Right atrium auricular region (tissue), 2 donors: Measurements from ENCODE around the gene ZNF839. TPM values are rescaled to one million over a fixed set of nuclear protein-coding genes. Genes with fewer than 3 reads are reported as not detected.

ENCODE experiments used
- DNase-seq: peaks from one replicate; pipeline ENCODE4 v3.0.0-alpha.2; 2019; ENCODE audit warnings: low spot score
- H3K27ac ChIP-seq, 2 donors: fragments of 200-600 bp; sonication (generic); 1 replicate in 1 of 2; 2 replicates in 1 of 2; pipeline ENCODE4 v1.5.1; 2016 to 2019
- H3K27me3 ChIP-seq, 2 donors: fragments of 200-600 bp; sonication (generic); one replicate each; pipeline versions ENCODE4 v1.5.1 to v1.6.0; 2017 to 2019
- H3K36me3 ChIP-seq: fragments of 200-600 bp; sonication (generic); one replicate; pipeline ENCODE4 v1.5.1; 2016
- H3K4me1 ChIP-seq, 2 donors: fragments of 200-600 bp; sonication (generic); one replicate each; pipeline versions ENCODE4 v1.5.1 to v1.6.0; 2017 to 2019
- H3K4me3 ChIP-seq, 2 donors: fragments of 200-600 bp; sonication (generic); 1 replicate in 1 of 2; 2 replicates in 1 of 2; pipeline ENCODE4 v1.5.1; 2017 to 2019; ENCODE audit warnings: mild to moderate bottlenecking in 1 of 2, moderate library complexity in 1 of 2
- H3K9me3 ChIP-seq, 2 donors: fragments of 200-600 bp; sonication (generic); one replicate each; pipeline ENCODE4 v1.5.1; 2019
- total RNA-seq, 2 donors: library from RNA; depleted of rRNA; stranded (reverse); fragments of >200 nt; gene quantifications; one replicate each; pipeline ENCODE4 v1.1.0, GENCODE V29; 2016
- TF ChIP-seq, protein P1 (sequence below), 2 donors: fragments of 200-600 bp; sonication (generic); IDR thresholded peaks; one replicate each; pipeline ENCODE4 v1.5.1; 2019; ENCODE audit warnings: antibody characterized with exemption in 2 of 2

The ZNF839 gene
- total RNA-seq, 2 donors from 2014 or later = 6.4 to 7.8 TPM

DNA sequence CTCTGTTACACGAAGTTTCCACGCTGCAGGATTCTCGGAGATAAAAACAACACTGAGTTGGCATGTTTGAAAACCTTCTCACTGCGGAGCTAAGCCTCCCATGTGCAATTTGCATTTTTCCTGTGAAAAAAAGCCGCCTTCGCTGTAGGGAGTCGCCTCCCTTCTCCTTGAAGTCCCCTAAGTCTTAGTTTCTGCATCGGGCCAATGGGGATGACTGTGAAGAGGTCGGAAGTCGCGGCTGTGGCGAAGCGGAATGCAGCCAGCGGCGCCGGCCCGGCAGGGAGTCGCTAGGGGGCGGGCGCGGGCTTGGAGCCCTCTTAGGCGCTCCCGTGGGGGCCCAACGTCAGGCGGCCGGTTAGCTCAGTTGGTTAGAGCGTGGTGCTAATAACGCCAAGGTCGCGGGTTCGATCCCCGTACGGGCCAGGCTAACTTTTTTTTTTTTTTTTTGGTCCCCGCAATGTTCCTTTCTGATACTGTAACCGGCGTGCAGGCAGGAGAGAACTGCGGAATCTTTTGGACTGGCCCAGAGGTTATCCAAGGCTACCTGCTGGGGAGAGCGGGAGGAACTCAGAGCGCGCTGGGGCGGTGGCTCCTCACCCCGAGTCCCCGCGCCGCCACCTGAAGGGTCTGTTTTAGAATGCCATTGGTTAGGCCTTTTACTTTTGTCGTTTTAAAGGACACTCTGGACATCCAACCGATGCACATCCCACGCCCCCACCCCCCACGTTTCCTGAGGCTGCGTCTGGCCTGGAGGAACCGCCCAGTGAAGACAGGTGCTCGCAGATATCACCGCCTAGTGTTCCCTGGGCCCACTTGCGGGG lies 2.6 kb upstream of the ZNF839 start:
- no peaks in the 10 kb centered on the region for H3K36me3 ChIP-seq
- TF ChIP-seq, protein P1, sequence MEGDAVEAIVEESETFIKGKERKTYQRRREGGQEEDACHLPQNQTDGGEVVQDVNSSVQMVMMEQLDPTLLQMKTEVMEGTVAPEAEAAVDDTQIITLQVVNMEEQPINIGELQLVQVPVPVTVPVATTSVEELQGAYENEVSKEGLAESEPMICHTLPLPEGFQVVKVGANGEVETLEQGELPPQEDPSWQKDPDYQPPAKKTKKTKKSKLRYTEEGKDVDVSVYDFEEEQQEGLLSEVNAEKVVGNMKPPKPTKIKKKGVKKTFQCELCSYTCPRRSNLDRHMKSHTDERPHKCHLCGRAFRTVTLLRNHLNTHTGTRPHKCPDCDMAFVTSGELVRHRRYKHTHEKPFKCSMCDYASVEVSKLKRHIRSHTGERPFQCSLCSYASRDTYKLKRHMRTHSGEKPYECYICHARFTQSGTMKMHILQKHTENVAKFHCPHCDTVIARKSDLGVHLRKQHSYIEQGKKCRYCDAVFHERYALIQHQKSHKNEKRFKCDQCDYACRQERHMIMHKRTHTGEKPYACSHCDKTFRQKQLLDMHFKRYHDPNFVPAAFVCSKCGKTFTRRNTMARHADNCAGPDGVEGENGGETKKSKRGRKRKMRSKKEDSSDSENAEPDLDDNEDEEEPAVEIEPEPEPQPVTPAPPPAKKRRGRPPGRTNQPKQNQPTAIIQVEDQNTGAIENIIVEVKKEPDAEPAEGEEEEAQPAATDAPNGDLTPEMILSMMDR (IDR thresholded peaks at IDR 0.05) = peak; percentile 72 to 87

DNA sequence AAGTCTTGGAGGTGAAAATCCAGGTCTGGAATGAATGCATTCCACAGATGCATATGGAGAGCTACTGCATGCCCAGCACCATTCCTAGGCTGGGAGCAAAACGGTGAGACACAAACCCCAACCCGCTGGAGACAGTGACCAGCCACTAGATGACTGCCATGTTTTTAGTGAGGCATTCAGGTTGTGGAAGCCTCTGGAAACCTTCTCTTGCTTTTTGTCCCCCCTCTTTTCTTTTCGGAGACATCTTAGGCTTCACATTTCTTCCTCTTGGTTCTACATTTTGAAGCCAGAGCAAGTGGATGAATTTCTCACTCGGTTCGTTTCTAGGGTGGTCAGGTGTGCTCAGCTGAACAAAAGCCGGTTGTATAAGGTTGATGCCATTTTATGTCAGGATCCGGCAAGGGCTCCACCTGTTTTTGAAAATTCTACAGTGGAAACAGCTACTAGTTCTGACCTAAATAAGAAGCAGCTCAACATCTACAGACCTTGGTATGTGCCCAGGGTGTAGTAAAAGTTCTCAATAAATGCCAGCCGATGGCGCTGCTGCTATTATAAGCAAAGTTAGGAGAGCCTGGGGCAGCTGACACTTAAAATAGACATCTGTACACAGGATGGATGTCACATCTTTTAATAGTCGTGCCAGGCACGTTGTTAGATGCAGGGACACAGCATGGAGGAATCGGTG lies 1.8 kb upstream of the ZNF839 start:
- DNase-seq = no peak
- H3K27ac ChIP-seq = peak overlapping the region; percentile 95 to 98
- no peaks in the 10 kb centered on the region for H3K9me3 ChIP-seq
- TF ChIP-seq, protein P1 (IDR thresholded peaks at IDR 0.05) = no peak
- H3K4me1 ChIP-seq = peaks cover 0 to 39% of the 10 kb centered on the region in 2 donors
- no peaks in the 10 kb centered on the region for H3K36me3 ChIP-seq
- H3K27me3 ChIP-seq = no peaks in the 10 kb centered on the region
- peak overlapping the region; percentile 35 to 54 for H3K4me3 ChIP-seq

More for the DNA sequence above, 2.6 kb upstream of the ZNF839 start:
- Histone ChIP-seq H3K4me3 (peak overlapping the region; percentile 35 to 54), H3K9me3 (no peaks in the 10 kb centered on the region), H3K4me1 (peaks cover 0 to 39% of the 10 kb centered on the region in 2 donors), H3K27ac (peak overlapping the region; percentile 95 to 98), H3K27me3 (no peaks in the 10 kb centered on the region)
- DNase-seq = peak; percentile 98

DNA sequence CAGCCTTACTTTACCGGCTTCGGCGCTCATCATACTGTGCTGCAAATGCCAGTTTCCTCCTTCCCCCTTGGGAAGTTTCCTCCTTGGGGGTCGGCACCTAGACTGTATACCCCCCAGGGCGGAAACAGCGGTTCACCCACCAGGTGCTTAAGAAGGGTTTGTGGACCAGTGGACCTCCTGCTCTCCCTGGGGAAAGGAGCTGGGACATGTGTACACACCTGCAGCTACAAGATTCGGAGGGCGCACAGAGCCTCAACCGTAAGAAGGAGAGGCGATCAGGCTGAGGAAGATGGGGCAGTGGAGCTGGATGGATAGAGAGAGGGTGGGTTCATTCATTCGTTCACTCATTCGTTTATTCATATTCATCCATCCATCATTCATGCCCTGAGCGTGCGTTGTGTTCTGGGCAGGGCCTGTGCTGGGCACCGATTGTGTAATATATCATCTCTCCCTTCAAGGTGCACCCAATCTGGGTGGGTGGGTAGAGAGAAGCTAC lies 717 bp upstream of the ZNF839 start:
- Histone ChIP-seq H3K9me3 (no peaks in the 10 kb centered on the region), H3K36me3 (no peaks in the 10 kb centered on the region), H3K4me1 (peaks cover 0 to 38% of the 10 kb centered on the region in 2 donors), H3K27me3 (no peaks in the 10 kb centered on the region), H3K4me3 (peak overlapping the region; percentile 54 to 76), H3K27ac (peak overlapping the region; percentile 95 to 98)
- DNase-seq = no peak
- TF ChIP-seq, protein P1 (IDR thresholded peaks at IDR 0.05) = no peak

DNA sequence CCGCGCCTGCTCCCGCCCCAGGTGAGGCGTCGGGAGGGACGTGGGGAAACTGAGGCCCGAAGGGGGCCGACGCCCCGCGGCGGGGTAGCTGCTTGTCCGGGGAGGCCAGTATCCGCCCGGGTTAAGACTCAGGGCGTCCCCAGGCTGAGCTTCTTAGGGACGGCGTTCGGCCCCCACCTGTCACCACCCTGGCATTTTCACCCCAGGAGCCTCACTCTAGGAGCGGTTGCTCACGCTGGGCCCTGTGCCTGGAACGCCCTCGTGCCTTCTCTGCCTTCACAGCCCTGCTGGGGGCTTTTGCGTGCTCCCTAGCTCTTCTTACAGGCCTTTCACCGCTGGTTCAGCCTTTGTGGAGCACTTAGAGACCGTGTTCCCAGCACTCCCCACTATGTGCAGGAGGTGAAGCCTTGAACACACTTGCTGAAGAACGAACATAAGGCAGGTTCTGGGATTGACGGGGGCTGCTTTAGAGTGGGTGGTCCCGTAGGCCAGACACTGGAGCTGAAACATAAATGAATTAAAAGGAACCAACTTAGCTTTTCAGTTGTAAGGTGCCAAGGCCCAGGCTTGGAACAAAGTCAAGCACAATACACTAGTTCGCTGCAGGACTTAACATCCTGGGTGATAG lies 601 bp downstream of the ZNF839 start:
- Histone ChIP-seq H3K27ac (peak overlapping the region; percentile 95 to 98), H3K36me3 (no peaks in the 10 kb centered on the region), H3K4me3 (peak overlapping the region; percentile 54 to 76), H3K9me3 (no peaks in the 10 kb centered on the region), H3K4me1 (peaks cover 0 to 30% of the 10 kb centered on the region in 2 donors), H3K27me3 (no peaks in the 10 kb centered on the region)
- DNase-seq = no peak
- TF ChIP-seq, protein P1 (IDR thresholded peaks at IDR 0.05) = no peak

DNA sequence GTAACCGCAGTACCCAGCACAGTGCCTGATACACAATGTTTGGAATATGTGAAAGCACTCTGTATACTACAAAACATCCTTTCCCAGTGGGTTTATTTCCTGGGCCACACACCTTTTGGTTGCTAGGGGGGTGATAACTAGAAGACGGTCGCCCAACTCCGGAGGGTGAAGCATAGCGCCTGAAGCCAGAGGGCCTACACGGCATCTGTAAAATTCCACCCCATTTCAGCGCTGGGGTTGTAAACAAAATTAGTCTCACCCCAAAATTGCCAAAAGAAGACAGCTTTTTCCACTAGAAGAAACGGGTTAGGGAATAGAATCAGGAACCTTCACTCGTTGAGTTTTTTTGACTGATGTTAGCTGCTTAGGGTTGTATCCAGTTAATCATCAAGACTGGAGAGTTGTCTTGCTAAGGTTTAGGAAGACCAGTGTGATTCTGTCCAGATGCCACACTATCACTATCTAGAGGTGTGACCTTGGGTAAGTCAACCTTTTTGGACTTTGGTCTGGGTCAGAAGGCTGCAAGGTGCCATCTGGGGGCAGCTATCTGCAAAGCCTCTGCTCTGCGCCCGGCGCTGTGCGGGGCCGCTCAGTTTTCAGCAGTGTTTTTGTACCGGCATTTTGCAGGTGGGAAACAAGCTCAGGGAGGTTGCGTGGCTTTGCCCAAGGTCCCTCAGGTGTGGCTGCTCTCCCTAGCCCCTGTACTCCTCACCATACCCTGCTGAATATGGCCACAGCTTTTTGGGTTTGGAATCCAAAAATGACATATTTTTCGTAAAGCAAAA lies 1.3 kb downstream of the ZNF839 start:
- H3K27ac ChIP-seq = peak overlapping the region; percentile 95 to 98
- TF ChIP-seq, protein P1 (IDR thresholded peaks at IDR 0.05) = no peak
- peaks cover 4% of the 10 kb centered on the region for H3K36me3 ChIP-seq
- no peak for DNase-seq
- peaks cover 0 to 30% of the 10 kb centered on the region in 2 donors for H3K4me1 ChIP-seq
- no peaks in the 10 kb centered on the region for H3K27me3 ChIP-seq
- H3K9me3 ChIP-seq = no peaks in the 10 kb centered on the region
- H3K4me3 ChIP-seq = peak overlapping the region in 1 of 2 donors; percentile 76
